SK-N-SH (cell line): ENCODE results near the gene ACSBG1.

Source experiments
- EZH2phosphoT487 ChIP-seq: fragments of 200-600 bp; sonication (generic); IDR thresholded peaks from 2 replicates; pipeline ENCODE4 v1.6.1; 2017; ENCODE audit warnings: low read depth, mixed run types, mild to moderate bottlenecking, antibody characterized with exemption, moderate library complexity, borderline replicate concordance
- RAD21 ChIP-seq: IDR thresholded peaks from 2 replicates; pipeline ENCODE4 v1.6.1; 2012; ENCODE audit warnings: mild to moderate bottlenecking, low read length
- TEAD4 ChIP-seq: IDR thresholded peaks from 2 replicates; pipeline ENCODE4 v1.4.0; 2012; ENCODE audit warnings: mild to moderate bottlenecking, borderline replicate concordance; ENCODE audit not compliant: insufficient read depth
- TF ChIP-seq, protein P1 (sequence below): fragments of 200-600 bp; sonication (generic); IDR thresholded peaks from 2 replicates; pipeline ENCODE4 v1.6.1; 2017; ENCODE audit warnings: antibody characterized with exemption, mild to moderate bottlenecking, moderate library complexity
- TF ChIP-seq, protein P2 (sequence below): IDR thresholded peaks from 2 replicates; pipeline ENCODE4 v1.4.0; 2012; ENCODE audit warnings: low read depth, borderline replicate concordance

DNA sequence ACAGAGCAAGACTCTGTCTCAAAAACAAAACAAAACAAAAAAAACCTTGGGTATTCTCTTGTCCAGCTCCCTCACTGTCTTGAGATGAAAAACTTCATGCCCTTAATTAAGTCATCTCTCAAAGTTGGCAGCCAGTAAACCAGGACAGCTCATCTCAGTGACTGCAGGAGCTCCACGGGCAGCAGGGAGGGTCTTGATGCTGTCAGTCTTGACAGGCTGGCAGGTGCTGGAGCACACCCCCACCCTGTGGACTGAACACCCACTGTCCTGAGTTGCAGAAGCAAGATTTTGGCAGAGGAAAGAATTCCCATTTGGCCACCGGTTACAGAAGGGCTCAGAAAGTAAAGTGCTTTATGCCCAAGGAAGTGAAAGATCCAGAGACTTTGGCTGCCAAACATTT, 38.0 kb upstream of the ACSBG1 start:
- TF ChIP-seq, protein P1, sequence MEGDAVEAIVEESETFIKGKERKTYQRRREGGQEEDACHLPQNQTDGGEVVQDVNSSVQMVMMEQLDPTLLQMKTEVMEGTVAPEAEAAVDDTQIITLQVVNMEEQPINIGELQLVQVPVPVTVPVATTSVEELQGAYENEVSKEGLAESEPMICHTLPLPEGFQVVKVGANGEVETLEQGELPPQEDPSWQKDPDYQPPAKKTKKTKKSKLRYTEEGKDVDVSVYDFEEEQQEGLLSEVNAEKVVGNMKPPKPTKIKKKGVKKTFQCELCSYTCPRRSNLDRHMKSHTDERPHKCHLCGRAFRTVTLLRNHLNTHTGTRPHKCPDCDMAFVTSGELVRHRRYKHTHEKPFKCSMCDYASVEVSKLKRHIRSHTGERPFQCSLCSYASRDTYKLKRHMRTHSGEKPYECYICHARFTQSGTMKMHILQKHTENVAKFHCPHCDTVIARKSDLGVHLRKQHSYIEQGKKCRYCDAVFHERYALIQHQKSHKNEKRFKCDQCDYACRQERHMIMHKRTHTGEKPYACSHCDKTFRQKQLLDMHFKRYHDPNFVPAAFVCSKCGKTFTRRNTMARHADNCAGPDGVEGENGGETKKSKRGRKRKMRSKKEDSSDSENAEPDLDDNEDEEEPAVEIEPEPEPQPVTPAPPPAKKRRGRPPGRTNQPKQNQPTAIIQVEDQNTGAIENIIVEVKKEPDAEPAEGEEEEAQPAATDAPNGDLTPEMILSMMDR = no peak
- TF ChIP-seq, protein P2, sequence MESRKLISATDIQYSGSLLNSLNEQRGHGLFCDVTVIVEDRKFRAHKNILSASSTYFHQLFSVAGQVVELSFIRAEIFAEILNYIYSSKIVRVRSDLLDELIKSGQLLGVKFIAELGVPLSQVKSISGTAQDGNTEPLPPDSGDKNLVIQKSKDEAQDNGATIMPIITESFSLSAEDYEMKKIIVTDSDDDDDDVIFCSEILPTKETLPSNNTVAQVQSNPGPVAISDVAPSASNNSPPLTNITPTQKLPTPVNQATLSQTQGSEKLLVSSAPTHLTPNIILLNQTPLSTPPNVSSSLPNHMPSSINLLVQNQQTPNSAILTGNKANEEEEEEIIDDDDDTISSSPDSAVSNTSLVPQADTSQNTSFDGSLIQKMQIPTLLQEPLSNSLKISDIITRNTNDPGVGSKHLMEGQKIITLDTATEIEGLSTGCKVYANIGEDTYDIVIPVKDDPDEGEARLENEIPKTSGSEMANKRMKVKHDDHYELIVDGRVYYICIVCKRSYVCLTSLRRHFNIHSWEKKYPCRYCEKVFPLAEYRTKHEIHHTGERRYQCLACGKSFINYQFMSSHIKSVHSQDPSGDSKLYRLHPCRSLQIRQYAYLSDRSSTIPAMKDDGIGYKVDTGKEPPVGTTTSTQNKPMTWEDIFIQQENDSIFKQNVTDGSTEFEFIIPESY = no peak
- TF ChIP-seq EZH2phosphoT487 = no peak
- no peak for TF ChIP-seq TEAD4
- TF ChIP-seq RAD21 = no peak
